AG10803 (cell line): Measurements from ENCODE around the gene NAALADL2.
"Not testable (repeated sequence)": the region's sequence is repeated elsewhere in the genome, so short reads cannot be mapped to it uniquely, and the experiment has no call there.

Experiments used
- DNase-seq: peaks from one replicate; pipeline ENCODE4 v3.0.0; 2010; ENCODE audit warnings: low read depth
- H3K4me3 ChIP-seq: 2 replicates; pipeline ENCODE4 v1.5.1; 2011; ENCODE audit warnings: mild to moderate bottlenecking, low read length, control low read depth
- TF ChIP-seq, protein P1 (sequence below): conservative IDR thresholded peaks from 2 replicates; pipeline ENCODE4 v1.5.1; 2011; ENCODE audit warnings: mild to moderate bottlenecking, low read length, control low read depth, inconsistent platforms

NAALADL2 gene

DNA sequence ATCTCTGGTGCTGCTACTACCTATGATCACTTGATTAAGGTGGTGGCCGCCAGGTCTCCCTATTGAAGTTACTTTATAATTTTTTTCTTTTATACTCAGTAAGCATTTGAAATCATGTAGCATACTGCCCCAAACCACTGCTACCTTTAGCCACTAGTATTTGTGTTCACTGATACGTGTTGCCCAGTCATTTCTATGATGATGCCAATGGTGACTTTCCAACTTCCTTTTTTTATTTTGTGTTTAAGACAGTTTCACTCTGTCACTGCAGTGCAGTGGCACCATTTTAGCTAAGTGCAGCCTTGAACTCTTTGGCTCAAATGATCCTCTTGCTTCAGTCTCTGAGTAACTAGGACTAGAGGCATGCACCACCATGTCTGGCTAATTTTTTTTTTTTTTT is 598.2 kb downstream of the NAALADL2 start:
- TF ChIP-seq, protein P1, sequence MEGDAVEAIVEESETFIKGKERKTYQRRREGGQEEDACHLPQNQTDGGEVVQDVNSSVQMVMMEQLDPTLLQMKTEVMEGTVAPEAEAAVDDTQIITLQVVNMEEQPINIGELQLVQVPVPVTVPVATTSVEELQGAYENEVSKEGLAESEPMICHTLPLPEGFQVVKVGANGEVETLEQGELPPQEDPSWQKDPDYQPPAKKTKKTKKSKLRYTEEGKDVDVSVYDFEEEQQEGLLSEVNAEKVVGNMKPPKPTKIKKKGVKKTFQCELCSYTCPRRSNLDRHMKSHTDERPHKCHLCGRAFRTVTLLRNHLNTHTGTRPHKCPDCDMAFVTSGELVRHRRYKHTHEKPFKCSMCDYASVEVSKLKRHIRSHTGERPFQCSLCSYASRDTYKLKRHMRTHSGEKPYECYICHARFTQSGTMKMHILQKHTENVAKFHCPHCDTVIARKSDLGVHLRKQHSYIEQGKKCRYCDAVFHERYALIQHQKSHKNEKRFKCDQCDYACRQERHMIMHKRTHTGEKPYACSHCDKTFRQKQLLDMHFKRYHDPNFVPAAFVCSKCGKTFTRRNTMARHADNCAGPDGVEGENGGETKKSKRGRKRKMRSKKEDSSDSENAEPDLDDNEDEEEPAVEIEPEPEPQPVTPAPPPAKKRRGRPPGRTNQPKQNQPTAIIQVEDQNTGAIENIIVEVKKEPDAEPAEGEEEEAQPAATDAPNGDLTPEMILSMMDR, result no peak
- no peak overlapping the region for H3K4me3 ChIP-seq
- DNase-seq, result no peak

DNA sequence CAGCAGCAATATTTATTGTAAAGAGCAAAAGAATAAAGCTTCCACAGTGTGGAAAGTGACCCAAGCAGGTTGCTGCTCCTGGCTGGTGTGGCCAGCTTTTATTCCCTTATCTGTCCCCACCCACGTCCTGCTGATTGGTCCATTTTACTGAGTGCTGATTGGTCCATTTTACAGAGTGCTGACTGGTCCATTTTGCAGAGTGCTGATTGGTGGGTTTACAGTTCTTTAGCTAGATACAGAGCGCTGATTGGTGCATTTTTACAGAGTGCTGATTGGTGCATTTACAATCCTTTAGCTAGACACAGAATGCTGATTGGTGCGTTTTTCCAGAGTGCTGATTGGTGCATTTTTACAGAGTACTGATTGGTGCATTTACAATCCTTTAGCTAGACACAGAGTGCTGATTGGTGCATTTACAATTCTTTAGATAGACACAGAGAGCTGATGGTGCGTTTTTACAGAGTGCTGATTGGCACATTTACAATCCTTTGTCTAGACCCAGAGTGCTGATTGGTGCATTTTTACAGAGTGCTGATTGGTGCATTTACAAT is 601.8 kb downstream of the NAALADL2 start:
- H3K4me3 ChIP-seq, DNase-seq: not testable (repeated sequence)

DNA sequence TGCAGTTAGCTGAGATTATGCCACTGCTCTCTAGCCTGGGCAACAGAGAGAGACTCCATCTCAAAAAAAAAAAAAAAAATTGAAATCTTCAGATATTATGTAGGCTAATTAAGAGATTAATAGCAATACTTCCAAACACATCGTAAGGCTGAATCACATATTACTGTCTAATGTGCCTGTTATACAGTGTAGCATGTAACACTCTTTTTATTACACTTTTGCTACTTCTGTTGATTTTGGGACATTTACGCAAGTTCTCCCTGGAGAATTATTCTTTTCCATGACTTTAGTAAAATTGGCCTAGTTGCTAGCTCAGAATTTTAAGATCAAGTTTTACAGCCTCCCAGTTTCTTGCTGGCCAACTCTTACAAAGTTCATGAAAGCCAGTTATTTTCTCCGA is 605.2 kb downstream of the NAALADL2 start:
- H3K4me3 ChIP-seq, result no peak overlapping the region
- TF ChIP-seq, protein P1, result no peak
- DNase-seq, result no peak

DNA sequence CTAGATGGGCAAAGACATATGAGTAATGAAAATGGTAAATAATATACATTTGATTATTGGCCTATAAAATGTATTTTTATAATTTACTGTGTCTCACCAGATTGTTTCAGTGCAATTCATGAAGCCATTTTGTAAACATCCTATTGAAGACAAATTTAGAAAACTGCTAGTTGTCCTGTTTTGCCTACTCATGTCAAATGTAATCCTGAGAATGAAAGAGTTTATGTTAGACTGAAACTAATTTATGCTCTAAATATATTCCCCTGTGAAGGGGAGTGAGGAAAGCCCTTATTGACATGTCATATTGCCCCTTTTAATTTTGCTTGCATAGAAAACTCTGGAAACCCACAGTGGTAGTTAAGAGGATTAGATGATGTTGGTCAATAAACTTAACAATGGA is 610.0 kb downstream of the NAALADL2 start:
- TF ChIP-seq, protein P1, result no peak
- no peak overlapping the region for H3K4me3 ChIP-seq
- no peak for DNase-seq

DNA sequence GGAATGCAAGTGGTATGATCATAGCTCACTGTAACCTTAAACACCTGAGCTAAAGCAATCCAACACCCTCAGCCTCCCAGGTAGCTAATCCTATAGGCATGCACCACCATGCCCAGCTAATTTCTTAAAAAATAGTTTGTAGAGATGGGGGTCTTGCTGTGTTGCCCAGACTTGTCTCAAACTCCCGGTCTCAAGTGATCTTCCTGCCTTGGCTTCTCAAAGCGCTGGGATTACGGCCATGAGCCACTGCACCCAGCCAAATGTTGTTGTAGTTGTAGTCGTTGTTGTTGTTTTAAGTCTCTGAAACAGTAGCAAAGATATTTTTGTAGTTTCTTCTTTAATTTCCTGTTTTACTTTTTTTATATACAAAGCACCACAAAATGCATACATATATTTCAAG is 616.6 kb downstream of the NAALADL2 start:
- TF ChIP-seq, protein P1, result no peak
- no peak overlapping the region for H3K4me3 ChIP-seq
- no peak for DNase-seq

DNA sequence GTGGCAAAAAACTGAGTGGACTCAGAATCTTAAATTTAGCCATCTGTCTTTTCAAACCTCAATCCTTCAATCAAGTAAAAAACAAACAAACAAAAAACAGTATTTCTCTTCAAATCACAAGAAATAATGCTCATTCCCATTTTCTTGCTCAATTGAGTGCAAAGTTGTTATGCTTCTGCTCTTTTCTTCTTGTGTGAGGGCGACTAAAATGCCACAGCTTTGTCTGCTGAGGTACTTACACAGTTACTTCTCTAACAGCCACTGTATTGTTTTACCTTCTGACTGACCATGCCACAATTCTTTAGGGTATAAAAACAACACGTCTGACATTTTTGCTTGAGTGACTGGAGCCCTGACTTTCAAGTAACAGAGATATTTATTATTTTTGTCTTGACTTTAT is 617.4 kb downstream of the NAALADL2 start:
- TF ChIP-seq, protein P1, result no peak
- DNase-seq, result no peak
- no peak overlapping the region for H3K4me3 ChIP-seq

DNA sequence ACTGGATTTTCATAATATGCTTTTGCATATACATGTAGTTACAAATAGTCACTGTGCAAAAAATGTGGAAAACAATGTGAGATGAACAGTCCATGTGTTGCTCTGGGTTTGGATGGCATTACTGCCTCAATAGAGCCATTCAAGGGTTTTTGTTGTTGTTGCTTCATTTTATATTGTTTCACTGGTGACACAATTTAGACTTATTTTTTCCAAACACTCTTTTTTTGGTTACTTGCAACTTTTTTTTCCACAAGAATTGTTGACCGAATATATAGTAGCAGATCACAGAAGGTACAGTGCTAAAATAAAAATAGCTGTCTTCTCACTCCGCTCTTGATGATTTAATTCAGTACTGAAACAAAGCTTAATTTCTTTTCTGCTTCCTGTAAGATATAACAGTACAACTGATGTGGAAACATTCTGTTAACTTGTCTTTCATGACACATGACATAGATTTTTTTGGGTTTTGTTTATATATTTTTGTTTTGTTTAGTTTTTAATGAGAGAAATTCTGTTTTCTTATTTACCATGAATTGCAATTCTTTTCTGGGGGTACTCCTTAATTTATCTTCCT is 618.6 kb downstream of the NAALADL2 start:
- no peak for DNase-seq
- TF ChIP-seq, protein P1, result no peak
- H3K4me3 ChIP-seq, result no peak overlapping the region
